GM12878 (cell line): ENCODE measurements around the gene CD7. TPM values are rescaled to one million over a fixed set of nuclear protein-coding genes. Genes with fewer than 3 reads are reported as not detected.

Experiments used
- ATAC-seq: fragments of 200-7000 bp; cut with Tn5 transposase; 3 replicates; pipeline ENCODE4 v1.9.1; 2020; ENCODE audit warnings: mild to moderate bottlenecking, moderate library complexity
- BruUV-seq: library from RNA; stranded (reverse); fragments of 400-500 nt; replicated peaks from 2 replicates; lab custom pipeline; 2021; lab: Mats Ljungman, UMichigan
- CTCF ChIA-PET: fragments of 300-600 bp; sonication (Branson Sonifier 250); formaldehyde crosslinking; extraction: SDS; loops from one replicate; lab custom pipeline; 2021; ENCODE audit warnings: inconsistent platforms; lab: Yijun Ruan, JAX
- POLR2A ChIA-PET: fragments of 350-600 bp; formaldehyde crosslinking; extraction: SDS; loops from one replicate; lab custom pipeline; 2021; ENCODE audit warnings: inconsistent platforms; lab: Charles Lee
- RAD21 ChIA-PET: fragments of 300-600 bp; sonication (Branson Sonifier 250); formaldehyde crosslinking; loops from one replicate; lab custom pipeline; 2023; ENCODE audit warnings: antibody characterized with exemption; ENCODE audit not compliant: unreplicated experiment; lab: Charles Lee
- SMC1A ChIA-PET: fragments of 300-600 bp; sonication (Branson Sonifier 250); formaldehyde crosslinking; loops from one replicate; lab custom pipeline; 2023; ENCODE audit not compliant: unreplicated experiment, uncharacterized antibody; lab: Charles Lee
- DNase-seq: peaks from one replicate; pipeline ENCODE4 v3.0.0-alpha.2; 2011; ENCODE audit warnings: low read depth, low spot score
- FAIRE-seq: peaks from 3 replicates; lab custom pipeline; 2011; peaks lifted over from hg19 to GRCh38; lab: Jason Lieb, UNC
- H2AFZ ChIP-seq: 2 replicates; pipeline ENCODE4 v1.6.0; 2011; ENCODE audit warnings: low read depth, low read length, control low read depth; ENCODE audit not compliant: control insufficient read depth
- H3K27ac ChIP-seq: 2 replicates; pipeline ENCODE4 v1.5.1; 2011; ENCODE audit warnings: control low read depth; ENCODE audit not compliant: control insufficient read depth, insufficient read depth
- H3K27me3 ChIP-seq, 2 experiments: replicated peaks in 1 of 2; 2 replicates each; pipeline versions ENCODE4 v1.6.0 to v1.6.1; 2011; ENCODE audit warnings: low read length in 1 of 2; ENCODE audit not compliant: control insufficient read depth in 2 of 2, insufficient read depth in 2 of 2
- H3K36me3 ChIP-seq, 2 experiments: 2 replicates each; pipeline ENCODE4 v1.5.1; 2011; ENCODE audit warnings: low read length in 1 of 2; ENCODE audit not compliant: control insufficient read depth in 2 of 2, insufficient read depth in 2 of 2
- H3K4me1 ChIP-seq: 2 replicates; pipeline ENCODE4 v1.6.1; 2011; ENCODE audit warnings: mild to moderate bottlenecking, low read length, moderate library complexity, mixed read lengths; ENCODE audit not compliant: control insufficient read depth, insufficient read depth
- H3K4me2 ChIP-seq: 2 replicates; pipeline ENCODE4 v1.6.0; 2011; ENCODE audit warnings: control low read depth; ENCODE audit not compliant: control insufficient read depth, insufficient read depth
- H3K4me3 ChIP-seq: fragments of 200-600 bp; sonication (generic); 2 replicates; pipeline ENCODE4 v1.5.1; 2016
- H3K79me2 ChIP-seq: 2 replicates; pipeline ENCODE4 v1.6.0; 2011; ENCODE audit warnings: low read length; ENCODE audit not compliant: control insufficient read depth, insufficient read depth
- H3K9ac ChIP-seq: 2 replicates; pipeline ENCODE4 v1.8.0; 2011; ENCODE audit warnings: low read length, control low read depth, mixed read lengths; ENCODE audit not compliant: control insufficient read depth, insufficient read depth
- H3K9me3 ChIP-seq: replicated peaks from 3 replicates; pipeline ENCODE4 v1.5.1; 2011; ENCODE audit warnings: mild to moderate bottlenecking, low read length; ENCODE audit not compliant: control insufficient read depth, insufficient read depth
- H4K20me1 ChIP-seq: 2 replicates; pipeline ENCODE4 v1.6.0; 2011; ENCODE audit not compliant: control insufficient read depth, insufficient read depth
- CBX3 ChIP-seq: fragments of 200-600 bp; sonication (generic); IDR thresholded peaks from 2 replicates; pipeline ENCODE4 v1.6.1; 2016; ENCODE audit warnings: low read depth, borderline replicate concordance
- CHD1 ChIP-seq: IDR thresholded peaks from 2 replicates; pipeline ENCODE4 v1.6.1; 2012; ENCODE audit warnings: low read depth, low read length, improper control_type of control experiment
- CREB1 ChIP-seq: IDR thresholded peaks from 2 replicates; pipeline ENCODE4 v1.6.1; 2012; ENCODE audit warnings: low read depth, mild to moderate bottlenecking, inconsistent platforms
- CREM ChIP-seq: IDR thresholded peaks from 2 replicates; pipeline ENCODE4 v1.6.1; 2014; ENCODE audit warnings: antibody characterized with exemption, low read depth
- DPF2 ChIP-seq: fragments of 450-650 bp; IDR thresholded peaks from 2 replicates; pipeline ENCODE4 v1.6.1; 2017; ENCODE audit warnings: mild to moderate bottlenecking
- JUND ChIP-seq: IDR thresholded peaks from 2 replicates; pipeline ENCODE4 v1.6.1; 2012; ENCODE audit warnings: low read depth, mild to moderate bottlenecking, low read length, improper control_type of control experiment, moderate library complexity
- KLF5 ChIP-seq: fragments of 450-650 bp; IDR thresholded peaks from 2 replicates; pipeline ENCODE4 v1.6.1; 2014; ENCODE audit warnings: mild to moderate bottlenecking; ENCODE audit not compliant: partially characterized antibody
- MYB ChIP-seq: fragments of 150-350 bp; IDR thresholded peaks from 2 replicates; pipeline ENCODE4 v1.6.1; 2014; ENCODE audit warnings: mild to moderate bottlenecking, low read depth, low read length, borderline replicate concordance
- NBN ChIP-seq: fragments of 450-650 bp; IDR thresholded peaks from 2 replicates; pipeline ENCODE4 v1.6.1; 2016
- NFXL1 ChIP-seq: fragments of 450-650 bp; IDR thresholded peaks from 2 replicates; pipeline ENCODE4 v1.6.1; 2017; ENCODE audit warnings: antibody characterized with exemption, mild to moderate bottlenecking, borderline replicate concordance
- POLR2A ChIP-seq: IDR thresholded peaks from 2 replicates; pipeline ENCODE4 v1.6.1; 2011; ENCODE audit warnings: low read depth, mild to moderate bottlenecking, low read length
- RBBP5 ChIP-seq: fragments of 200-600 bp; sonication (generic); conservative IDR thresholded peaks from 2 replicates; pipeline ENCODE4 v1.6.1; 2016
- RCOR1 ChIP-seq: conservative IDR thresholded peaks from 2 replicates; pipeline ENCODE4 v1.6.1; 2012; ENCODE audit warnings: low read depth, low read length, improper control_type of control experiment
- RUNX3 ChIP-seq: IDR thresholded peaks from 2 replicates; pipeline ENCODE4 v1.6.1; 2012; ENCODE audit warnings: low read length, inconsistent platforms
- SUPT20H ChIP-seq: IDR thresholded peaks from 2 replicates; pipeline ENCODE4 v1.6.1; 2011; ENCODE audit warnings: low read depth, mild to moderate bottlenecking, low read length, moderate library complexity, borderline replicate concordance; ENCODE audit not compliant: control insufficient read depth
- TAF1 ChIP-seq: IDR thresholded peaks from 2 replicates; pipeline ENCODE4 v1.6.1; 2011; ENCODE audit warnings: mild to moderate bottlenecking, low read depth, low read length, borderline replicate concordance
- YY1 ChIP-seq: IDR thresholded peaks from 2 replicates; pipeline ENCODE4 v1.6.1; 2011; ENCODE audit warnings: low read depth, mild to moderate bottlenecking, low read length
- WGBS: methylation state at CpG from one replicate; pipeline ENCODE4 v1.1.6; 2016; ENCODE audit warnings: low lambda C conversion rate; ENCODE audit not compliant: insufficient replicate concordance, insufficient coverage; ENCODE audit errors: missing lambda C conversion rate; 5-methylcytosine and 5-hydroxymethylcytosine counted together
- in situ Hi-C: fragments of 300-500 bp; cut with MboI; formaldehyde crosslinking; loops from 9 replicates; pipeline ENCODE4 v1.14.3; 2018; ENCODE audit warnings: mixed read lengths
- intact Hi-C: fragments of 100-400 bp; cut with micrococcal nuclease; formaldehyde crosslinking; loops from one replicate; pipeline ENCODE4 v1.14.2; 2022; ENCODE audit not compliant: unreplicated experiment
- polyA plus RNA-seq, 11 experiments: library from polyadenylated mRNA; depleted of rRNA in 4 of 11; unstranded in 6 of 11; stranded (reverse) in 5 of 11; fragments of >200 nt; fragmentation: Nextera tagmentation in 4 of 11; fragmentation: Illumina TruSeq in 1 of 11; extraction: Ambion mirVana in 4 of 11; extraction: Trizol in 1 of 11; gene quantifications; 1 replicate in 1 of 11; 2 replicates in 10 of 11; pipeline versions ENCODE4 v1.2.1 to v1.2.3, GENCODE V29; 2011 to 2016; ENCODE audit warnings: inconsistent platforms in 2 of 11, missing spikeins in 2 of 11, low read depth in 1 of 11
- total RNA-seq, 4 experiments: library from RNA; depleted of rRNA in 3 of 4; stranded (reverse); fragments of >200 nt in 3 of 4; fragmentation: Illumina TruSeq in 1 of 4; extraction: Trizol in 1 of 4; gene quantifications; 2 replicates each; pipeline versions ENCODE4 v1.2.1 to v1.2.3, GENCODE V29; 2013 to 2021
- TF ChIP-seq, protein P1 (sequence below): IDR thresholded peaks from 2 replicates; pipeline ENCODE4 v1.6.1; 2012; ENCODE audit warnings: low read length, inconsistent platforms

The CD7 gene
- total and polyA plus RNA-seq, 10 of the 15 experiments (the other 5 are each of a cell fraction or from before 2014, with no cell fraction given) = 0.33 TPM; not detected in 9

DNA sequence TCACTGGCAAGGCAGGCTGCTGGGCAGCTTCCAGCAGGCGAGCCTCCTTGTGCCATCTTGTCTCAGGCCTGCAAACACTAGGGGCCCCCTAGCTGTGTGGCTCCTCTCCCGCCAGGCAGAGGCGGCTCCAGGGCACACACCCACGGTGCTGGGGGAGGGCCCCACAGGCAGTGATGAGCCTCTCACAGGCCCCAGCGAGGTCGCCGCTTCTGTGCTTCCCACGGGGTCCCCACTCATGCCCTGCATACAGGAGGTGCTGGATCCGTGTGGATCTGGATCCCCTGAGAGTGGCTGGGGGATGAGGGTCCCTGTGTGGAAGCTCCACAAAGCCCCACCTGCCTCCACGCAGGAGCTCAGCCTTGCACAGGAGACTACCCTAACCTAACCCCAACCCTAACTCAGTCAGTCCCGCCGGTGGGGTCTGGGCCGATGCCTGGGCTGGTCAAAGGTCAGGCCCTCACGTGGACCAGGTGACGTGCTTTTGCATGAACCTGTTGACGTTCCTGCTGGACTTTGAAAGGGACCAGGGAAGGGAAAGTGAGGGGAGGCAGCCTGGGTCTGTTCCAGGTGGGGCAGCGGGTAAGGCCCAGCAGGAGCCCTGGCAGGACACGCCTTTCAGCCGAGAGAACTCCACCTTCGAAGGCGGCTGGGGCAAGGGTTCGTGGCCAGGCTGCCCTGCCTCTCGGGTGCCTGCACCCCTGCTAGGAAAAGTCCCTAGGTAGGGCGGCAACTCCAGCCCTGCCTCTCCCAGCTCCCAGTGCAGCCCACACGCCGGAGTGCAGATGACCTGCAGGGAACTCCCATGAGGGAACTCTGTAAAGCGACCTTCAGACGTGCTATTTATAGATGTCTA, 11.0 kb upstream of the CD7 start:
- no peak for FAIRE-seq
- POLR2A ChIA-PET = no interaction called here
- no peak for DNase-seq

More for the DNA sequence above, 11.0 kb upstream of the CD7 start:
- H3K4me1 ChIP-seq = peaks cover 4% of the 10 kb centered on the region
- no peak for ATAC-seq
- H2AFZ ChIP-seq = no peak overlapping the region
- ChIA-PET RAD21 (no interaction called here), SMC1A (no interaction called here)
- H3K9me3 ChIP-seq = no peaks in the 10 kb centered on the region; the same call in 2 of the 3 replicates
- intact Hi-C loops = no loop called here
- no peak overlapping the region for H3K4me2 ChIP-seq
- peaks cover 6 to 7% of the 10 kb centered on the region in 2 experiments; a peak in 3 of 4 replicates for H3K27me3 ChIP-seq
- TF ChIP-seq NFXL1 (no peak), MYB (no peak), CHD1 (no peak), POLR2A (no peak), RUNX3 (no peak), SUPT20H (no peak), CREM (no peak), DPF2 (no peak), CREB1 (no peak), JUND (no peak), KLF5 (no peak), NBN (no peak), YY1 (no peak), CBX3 (no peak), RCOR1 (no peak), RBBP5 (no peak), TAF1 (no peak)
- TF ChIP-seq, protein P1, sequence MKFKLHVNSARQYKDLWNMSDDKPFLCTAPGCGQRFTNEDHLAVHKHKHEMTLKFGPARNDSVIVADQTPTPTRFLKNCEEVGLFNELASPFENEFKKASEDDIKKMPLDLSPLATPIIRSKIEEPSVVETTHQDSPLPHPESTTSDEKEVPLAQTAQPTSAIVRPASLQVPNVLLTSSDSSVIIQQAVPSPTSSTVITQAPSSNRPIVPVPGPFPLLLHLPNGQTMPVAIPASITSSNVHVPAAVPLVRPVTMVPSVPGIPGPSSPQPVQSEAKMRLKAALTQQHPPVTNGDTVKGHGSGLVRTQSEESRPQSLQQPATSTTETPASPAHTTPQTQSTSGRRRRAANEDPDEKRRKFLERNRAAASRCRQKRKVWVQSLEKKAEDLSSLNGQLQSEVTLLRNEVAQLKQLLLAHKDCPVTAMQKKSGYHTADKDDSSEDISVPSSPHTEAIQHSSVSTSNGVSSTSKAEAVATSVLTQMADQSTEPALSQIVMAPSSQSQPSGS = no peak
- TF ChIP-seq, all 136 proteins: peak for 0
- H3K79me2 ChIP-seq = no peaks in the 10 kb centered on the region
- no peak overlapping the region for H3K9ac ChIP-seq
- CTCF ChIA-PET = no interaction called here
- in situ Hi-C loops = no loop called here
- WGBS = 25% methylated on average over 28 of the region's 28 CpGs
- no peak overlapping the region for H3K4me3 ChIP-seq
- no peaks in the 10 kb centered on the region for H4K20me1 ChIP-seq
- no peak overlapping the region for H3K27ac ChIP-seq
- no peaks in the 10 kb centered on the region for H3K36me3 ChIP-seq
- no TSS peak for BruUV-seq
